GM13976 (cell line): ENCODE data around the gene SOBP.

Experiments used
- DNase-seq: peaks from one replicate; pipeline ENCODE4 v3.0.0; 2012; ENCODE audit warnings: low spot score
- CTCF ChIP-seq: IDR thresholded peaks from 2 replicates; pipeline ENCODE4 v1.5.1; 2012; ENCODE audit warnings: borderline replicate concordance, mild to moderate bottlenecking; ENCODE audit not compliant: insufficient read depth; ENCODE audit errors: extremely low read depth, missing control alignments, control extremely low read depth
- in situ Hi-C: fragments of 300-500 bp; cut with MboI; formaldehyde crosslinking; loops from one replicate; pipeline ENCODE4 v1.12.0; 2022; ENCODE audit warnings: low sequenced_read_pairs, mixed read lengths, inconsistent platforms; ENCODE audit not compliant: unreplicated experiment

SOBP gene

DNA sequence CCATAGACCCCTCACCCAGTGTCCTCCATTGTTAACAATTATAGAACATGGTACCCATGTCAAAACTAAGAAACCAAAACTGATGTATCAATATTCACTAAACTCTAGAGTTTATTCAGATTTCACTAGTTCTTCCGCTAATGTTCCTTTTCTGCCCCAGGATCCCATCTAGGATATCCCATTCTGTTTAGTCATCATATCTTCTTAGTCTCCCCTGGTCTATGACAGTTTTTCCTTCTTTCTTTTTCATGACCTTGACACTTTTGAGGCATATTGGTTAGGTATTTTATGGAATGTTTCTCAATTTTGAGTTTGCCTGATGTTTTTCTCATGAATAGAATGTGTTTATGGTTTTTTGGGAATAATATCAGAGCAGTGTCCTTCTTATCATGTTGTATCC, 187.5 kb downstream of the SOBP start:
- in situ Hi-C loops = no loop called here
- no peak for TF ChIP-seq CTCF
- no peak for DNase-seq

GRCh38 chr6:107679457-107679856, 189.5 kb downstream of the SOBP start:
- TF ChIP-seq CTCF = no peak
- in situ Hi-C loops = no loop called here

GRCh38 chr6:107682721-107683120, 192.8 kb downstream of the SOBP start:
- no peak for DNase-seq
- TF ChIP-seq CTCF = no peak
- in situ Hi-C loops = loop anchor here (10.0 kb wide), 1 partner anchor 162 kb away; no protein-coding TSS in a partner anchor

More at GRCh38 chr6:107679457-107679856, 189.5 kb downstream of the SOBP start:
- DNase-seq = no peak

- no peak for TF ChIP-seq CTCF
- in situ Hi-C loops = loop anchor here (10.0 kb wide), 1 partner anchor 162 kb away; no protein-coding TSS in a partner anchor
- no peak for DNase-seq
Observed at GRCh38 chr6:107683183-107683582, 193.3 kb downstream of the SOBP start.

DNA sequence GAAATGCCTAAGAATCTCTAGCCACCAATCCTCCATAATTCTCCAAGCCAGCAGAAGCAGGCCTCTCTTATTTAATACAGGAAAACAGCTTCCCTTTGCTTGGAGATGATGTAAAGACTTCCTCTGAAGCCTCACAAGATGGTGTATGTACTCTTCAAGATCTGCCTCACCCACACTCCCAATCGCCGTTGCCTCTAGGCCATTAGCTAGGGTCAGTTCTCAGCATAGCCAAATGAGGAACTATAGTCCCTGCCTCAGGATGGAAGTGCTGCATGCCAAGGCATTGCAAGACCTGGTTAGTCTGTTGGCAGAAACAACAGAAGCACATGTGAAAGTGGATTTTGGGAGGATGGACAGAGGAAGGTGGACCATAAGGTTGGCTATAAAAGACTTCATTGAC, 195.1 kb downstream of the SOBP start:
- no peak for DNase-seq
- in situ Hi-C loops = loop anchor here (10.0 kb wide), 1 partner anchor 160 kb away; no protein-coding TSS in a partner anchor
- TF ChIP-seq CTCF = no peak

DNA sequence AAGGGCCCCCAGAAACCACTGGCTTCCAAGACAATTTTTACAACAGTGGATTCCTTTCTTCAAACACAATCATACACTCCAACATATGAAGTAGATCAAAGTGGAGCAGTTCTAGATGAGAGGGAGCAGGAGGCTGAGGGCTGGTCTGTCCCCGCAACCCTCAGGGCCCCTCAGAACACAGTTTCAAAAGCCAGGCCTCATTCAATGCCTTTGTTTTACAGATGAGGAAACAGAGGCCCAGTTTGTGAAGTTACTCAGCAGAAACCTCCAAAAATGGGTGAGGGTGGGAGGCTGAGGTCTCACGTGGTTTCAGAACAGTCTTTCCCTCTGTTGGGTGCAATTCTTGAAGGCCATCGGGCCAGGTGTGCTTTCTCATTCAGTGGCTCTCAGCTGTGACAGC, 199.3 kb downstream of the SOBP start:
- in situ Hi-C loops = loop anchor here (10.0 kb wide), 1 partner anchor 156 kb away; no protein-coding TSS in a partner anchor
- no peak for TF ChIP-seq CTCF
- no peak for DNase-seq

GRCh38 chr6:107689951-107690642, 200.2 kb downstream of the SOBP start:
- TF ChIP-seq CTCF = no peak
- no peak for DNase-seq
- in situ Hi-C loops = loop anchor here (10.0 kb wide), 1 partner anchor 155 kb away; no protein-coding TSS in a partner anchor
